Effector memory CD4-positive, alpha-beta T cell (primary cell): ENCODE results near the gene ABHD6.

Source experiments
- DNase-seq, 3 donors: peaks; one replicate each; pipeline ENCODE4 v3.0.0-alpha.2; 2020
- H3K27ac ChIP-seq: 2 replicates; pipeline ENCODE4 v1.7.0; 2013; ENCODE audit warnings: mild to moderate bottlenecking, low read length, moderate library complexity; ENCODE audit not compliant: insufficient read depth, poor library complexity, severe bottlenecking
- H3K27me3 ChIP-seq: replicated peaks from 2 replicates; pipeline ENCODE4 v1.7.0; 2013; ENCODE audit warnings: mild to moderate bottlenecking, low read length; ENCODE audit not compliant: insufficient read depth, control insufficient read depth, poor library complexity, severe bottlenecking
- H3K36me3 ChIP-seq: 2 replicates; pipeline ENCODE4 v1.7.0; 2013; ENCODE audit warnings: mild to moderate bottlenecking, low read length, moderate library complexity; ENCODE audit not compliant: control insufficient read depth, insufficient read depth
- H3K4me1 ChIP-seq: 2 replicates; pipeline ENCODE4 v1.7.0; 2013; ENCODE audit warnings: low read length, mild to moderate bottlenecking; ENCODE audit not compliant: control insufficient read depth, insufficient read depth, poor library complexity, severe bottlenecking
- H3K4me3 ChIP-seq: 2 replicates; pipeline ENCODE4 v1.7.0; 2013; ENCODE audit warnings: low read length, low read depth, mild to moderate bottlenecking; ENCODE audit not compliant: insufficient read depth, poor library complexity, severe bottlenecking
- H3K9me3 ChIP-seq: 2 replicates; pipeline ENCODE4 v1.7.0; 2013; ENCODE audit warnings: mild to moderate bottlenecking, low read length, moderate library complexity; ENCODE audit not compliant: control insufficient read depth

The ABHD6 gene

DNA sequence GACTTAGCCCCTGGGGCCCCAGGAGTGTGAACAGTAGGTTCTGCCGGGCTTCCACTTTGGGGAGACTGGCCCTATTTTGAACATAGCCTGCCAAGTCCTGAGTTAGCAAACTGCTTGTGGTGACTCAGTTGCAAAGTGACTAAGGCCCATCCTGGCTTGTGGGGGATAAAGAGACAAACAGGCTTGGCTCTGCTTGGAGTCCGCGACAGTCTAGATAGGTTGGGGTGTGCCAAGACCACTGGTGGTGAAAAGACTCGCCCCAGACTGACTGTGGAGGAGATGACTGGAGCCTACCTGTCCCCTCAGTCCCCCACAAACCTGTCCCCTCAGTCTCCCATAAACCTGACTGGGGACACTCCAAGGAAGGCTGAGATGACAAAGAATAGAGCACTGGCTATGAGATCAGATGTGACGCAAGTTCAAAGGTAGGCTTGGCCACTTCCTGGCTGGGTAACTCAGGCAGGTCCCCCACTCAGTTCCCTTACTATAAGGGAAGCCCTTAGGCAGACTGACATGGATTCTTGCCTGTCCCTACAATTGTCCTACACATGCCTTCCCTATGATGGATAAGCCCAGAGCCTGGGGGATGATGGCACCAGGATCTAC is 31.1 kb upstream of the ABHD6 start:
- no peak overlapping the region for H3K27ac ChIP-seq

DNA sequence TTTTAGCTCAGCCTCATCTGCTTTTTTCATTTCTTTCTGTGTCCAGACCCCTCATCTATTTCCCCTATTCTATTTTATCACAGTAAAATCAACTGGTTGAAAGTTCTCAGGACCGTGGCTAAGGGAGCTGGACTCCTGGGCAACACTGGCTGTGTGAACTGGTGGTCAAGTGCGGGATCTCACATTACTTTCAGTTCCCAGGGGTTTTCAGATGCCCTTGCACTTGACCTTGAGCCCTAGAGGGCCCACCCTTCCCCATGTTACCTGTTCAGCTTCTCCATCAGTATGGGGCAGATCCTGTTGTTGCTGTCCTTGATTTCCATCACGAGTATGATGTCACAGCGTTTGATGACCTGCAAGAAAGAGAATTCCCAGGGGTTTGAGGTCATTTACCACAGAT is 29.6 kb upstream of the ABHD6 start:
- no peak overlapping the region for H3K27ac ChIP-seq
- H3K36me3 ChIP-seq = no peaks in the 10 kb centered on the region
- H3K9me3 ChIP-seq = no peaks in the 10 kb centered on the region
- no peaks in the 10 kb centered on the region for H3K4me1 ChIP-seq
- no peak for DNase-seq
- no peak overlapping the region for H3K4me3 ChIP-seq
- H3K27me3 ChIP-seq = no peaks in the 10 kb centered on the region

More for the DNA sequence above, 31.1 kb upstream of the ABHD6 start:
- peaks cover 4% of the 10 kb centered on the region for H3K9me3 ChIP-seq
- H3K4me3 ChIP-seq = no peak overlapping the region
- no peaks in the 10 kb centered on the region for H3K4me1 ChIP-seq
- H3K27me3 ChIP-seq = no peaks in the 10 kb centered on the region
- no peaks in the 10 kb centered on the region for H3K36me3 ChIP-seq
- no peak for DNase-seq

DNA sequence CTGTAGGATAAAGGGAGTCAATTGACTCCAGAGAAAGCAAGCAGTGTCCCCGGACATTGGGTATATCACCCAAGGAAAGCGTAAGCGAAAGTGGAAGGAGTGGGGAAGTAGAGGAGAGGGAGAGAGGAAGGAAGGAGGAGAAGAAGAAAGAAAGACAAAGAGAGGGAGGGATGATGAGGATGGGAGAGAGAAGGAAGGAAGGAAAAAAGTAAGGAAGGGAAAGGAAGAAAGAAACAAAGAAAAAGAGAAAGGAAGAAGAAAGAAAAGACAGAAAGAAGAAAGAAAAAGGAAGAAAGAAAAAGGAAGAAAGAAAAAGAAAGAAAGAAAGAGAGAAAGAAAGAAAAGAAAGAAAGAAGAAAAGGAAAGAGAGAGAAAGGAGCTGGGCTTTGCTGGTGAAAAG is 27.7 kb upstream of the ABHD6 start:
- H3K36me3 ChIP-seq = no peaks in the 10 kb centered on the region
- no peaks in the 10 kb centered on the region for H3K27me3 ChIP-seq
- no peaks in the 10 kb centered on the region for H3K4me1 ChIP-seq
- no peak overlapping the region for H3K27ac ChIP-seq
- no peak for DNase-seq
- no peaks in the 10 kb centered on the region for H3K9me3 ChIP-seq
- no peak overlapping the region for H3K4me3 ChIP-seq

DNA sequence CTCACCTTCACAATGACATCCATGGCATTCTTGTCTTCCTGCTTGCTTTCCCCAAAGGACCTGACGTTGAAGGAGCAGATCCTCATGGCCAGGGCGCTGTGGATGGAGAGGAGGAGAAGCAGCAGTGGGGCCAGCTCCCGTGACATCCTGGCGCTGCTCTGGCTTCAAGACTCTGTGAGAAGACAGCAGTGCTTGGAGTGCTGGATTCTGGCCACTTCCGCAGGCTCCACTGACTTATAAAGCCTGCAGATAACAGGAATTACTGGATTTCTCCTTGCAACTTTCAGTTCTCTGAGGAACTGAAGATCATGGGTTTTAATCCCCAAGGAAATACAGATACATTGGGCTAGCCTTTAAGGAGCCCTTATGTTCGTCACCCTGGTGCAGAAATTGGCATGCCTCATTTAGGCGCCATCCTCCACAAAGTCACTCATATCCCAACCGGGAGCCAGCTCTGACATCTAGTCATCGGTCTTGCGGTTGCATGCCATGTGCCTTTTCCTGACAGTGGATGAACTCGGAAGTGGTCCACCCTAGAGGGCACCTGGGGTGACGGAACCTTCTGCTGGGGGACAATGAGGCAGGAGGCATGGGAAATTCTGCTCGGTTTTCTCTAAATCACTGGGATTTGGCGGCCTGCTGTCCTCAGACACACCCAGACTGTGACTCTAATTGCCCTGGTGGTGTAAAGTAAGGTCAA is 26.7 kb upstream of the ABHD6 start, which contains the start of gene DNASE1L3:
DNASE1L3 (minus strand) TSS at position 212 of the 700 bp plus-strand sequence; CDS start at position 146, 66 bp downstream.
- no peak within 1 kb of the TSS for H3K4me3 ChIP-seq
- H3K9me3 ChIP-seq = no peaks in the 10 kb centered on the region

DNA sequence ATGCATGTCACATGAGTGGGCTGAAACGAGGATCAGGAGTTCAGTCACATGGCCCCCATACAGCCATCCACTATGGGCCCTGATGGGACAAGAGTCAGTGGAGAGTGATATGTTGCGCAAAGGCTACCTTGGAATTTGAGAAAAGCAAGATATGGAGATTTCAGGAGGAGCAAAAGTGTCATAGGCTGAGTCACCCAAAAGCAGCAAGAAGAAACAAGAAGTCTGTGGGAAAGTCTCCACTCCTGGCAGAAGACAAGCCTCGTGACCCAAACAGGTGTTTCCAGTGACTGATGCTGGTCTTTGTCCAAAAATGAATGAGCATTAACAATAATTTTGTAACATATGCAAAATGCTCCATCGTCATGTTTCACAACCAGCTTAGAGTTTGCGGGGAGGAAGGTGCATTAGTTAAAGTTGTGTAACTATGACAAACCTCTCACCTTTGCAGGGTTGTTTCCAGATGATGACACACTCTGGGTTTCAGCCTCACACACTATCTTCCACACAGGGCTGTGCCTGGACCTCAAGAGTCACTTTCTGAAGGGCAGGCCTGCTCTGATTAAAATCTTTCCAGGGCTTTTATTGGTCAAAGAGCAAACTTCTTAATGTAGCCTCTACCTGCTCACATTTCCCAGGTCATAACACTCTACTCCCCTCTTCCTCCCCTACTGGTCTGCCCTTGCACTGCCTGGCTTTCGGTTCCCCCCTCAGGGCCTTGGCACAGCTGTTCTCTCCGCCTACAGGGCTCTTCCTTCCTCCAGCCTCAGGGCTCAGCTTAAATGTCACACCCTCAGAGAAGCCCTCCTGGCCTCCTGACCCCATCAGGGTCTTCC is 22.9 kb upstream of the ABHD6 start:
- H3K27me3 ChIP-seq = no peaks in the 10 kb centered on the region
- no peaks in the 10 kb centered on the region for H3K9me3 ChIP-seq
- no peak for DNase-seq
- H3K36me3 ChIP-seq = no peaks in the 10 kb centered on the region
- no peak overlapping the region for H3K4me3 ChIP-seq
- H3K4me1 ChIP-seq = no peaks in the 10 kb centered on the region
- H3K27ac ChIP-seq = no peak overlapping the region

More for the DNA sequence above, 26.7 kb upstream of the ABHD6 start, which contains the start of gene DNASE1L3:
- DNase-seq = no peak
- Histone ChIP-seq H3K36me3 (no peaks in the 10 kb centered on the region), H3K4me1 (no peaks in the 10 kb centered on the region), H3K27ac (no peak within 1 kb of the TSS), H3K27me3 (no peaks in the 10 kb centered on the region)

DNA sequence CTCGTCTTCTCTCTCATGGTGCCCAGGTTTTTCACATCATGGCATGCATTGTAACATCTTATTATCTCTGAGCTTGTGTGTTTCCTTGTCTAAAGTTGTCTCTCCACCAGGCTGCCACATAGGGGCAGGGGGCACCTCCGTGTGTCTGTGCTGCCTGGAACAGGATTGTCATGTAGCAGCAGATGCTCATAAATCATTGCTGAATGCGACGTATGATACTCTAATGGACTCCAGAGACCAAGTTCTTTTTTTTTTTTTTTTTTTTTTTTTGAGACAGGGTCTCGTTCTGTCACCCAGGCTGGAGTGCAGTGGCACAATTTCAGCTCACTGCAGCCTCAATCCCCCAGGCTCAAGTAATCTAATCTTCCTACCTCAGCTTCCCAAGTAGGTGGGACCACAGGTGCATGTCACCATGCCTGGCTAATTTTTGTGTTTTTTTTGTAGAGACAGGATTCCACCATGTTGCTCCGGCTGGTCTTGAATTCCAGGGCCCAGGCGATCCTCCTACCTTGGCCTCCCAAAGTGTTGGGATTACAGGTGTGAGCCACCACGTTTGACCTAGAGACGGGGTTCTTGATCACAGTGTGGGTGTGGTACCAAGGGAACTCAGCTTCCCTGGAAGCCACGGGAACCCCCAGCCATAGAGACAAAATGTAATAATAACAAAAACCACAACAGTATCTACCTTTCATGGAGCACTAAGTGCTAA is 22.1 kb upstream of the ABHD6 start:
- H3K27ac ChIP-seq = no peak overlapping the region
- H3K4me1 ChIP-seq = no peaks in the 10 kb centered on the region
- no peaks in the 10 kb centered on the region for H3K9me3 ChIP-seq
- no peak for DNase-seq
- no peak overlapping the region for H3K4me3 ChIP-seq
- no peaks in the 10 kb centered on the region for H3K36me3 ChIP-seq
- H3K27me3 ChIP-seq = no peaks in the 10 kb centered on the region

DNA sequence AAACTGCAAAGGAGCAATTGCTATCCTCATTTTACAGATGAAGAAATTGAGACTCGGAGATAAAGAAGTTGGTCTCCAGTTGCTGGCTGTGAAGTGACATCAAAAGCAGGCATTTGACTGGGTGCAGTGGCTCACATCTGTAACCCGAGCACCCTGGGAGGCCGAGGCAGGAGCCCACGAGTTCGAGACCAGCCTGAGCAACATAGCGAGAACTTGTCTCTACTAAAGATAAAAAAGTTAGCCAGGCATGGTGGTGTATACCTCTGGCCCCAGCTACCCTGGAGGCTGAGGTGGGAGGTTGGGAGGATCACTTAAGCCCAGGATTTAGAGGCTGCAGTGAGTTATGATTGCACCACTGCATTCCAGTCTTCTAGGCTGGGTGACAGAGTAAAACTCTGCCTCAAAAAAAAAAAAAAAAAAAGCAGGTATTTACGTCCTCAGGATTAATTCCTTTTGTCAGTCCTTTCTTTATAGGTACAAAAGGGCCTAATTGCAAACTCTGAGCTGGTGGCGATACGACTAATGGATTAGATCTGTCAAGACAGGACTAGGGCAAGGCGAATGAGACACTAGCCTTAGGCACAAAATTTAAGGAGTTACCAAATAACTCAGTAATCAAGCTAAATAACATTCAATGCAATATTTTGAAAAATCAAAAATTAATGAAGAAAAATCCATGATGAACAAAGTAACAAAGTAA is 20.9 kb upstream of the ABHD6 start:
- no peak overlapping the region for H3K27ac ChIP-seq
- H3K4me3 ChIP-seq = no peak overlapping the region
- no peaks in the 10 kb centered on the region for H3K4me1 ChIP-seq
- no peaks in the 10 kb centered on the region for H3K9me3 ChIP-seq
- H3K27me3 ChIP-seq = no peaks in the 10 kb centered on the region
- H3K36me3 ChIP-seq = no peaks in the 10 kb centered on the region
- DNase-seq = no peak

DNA sequence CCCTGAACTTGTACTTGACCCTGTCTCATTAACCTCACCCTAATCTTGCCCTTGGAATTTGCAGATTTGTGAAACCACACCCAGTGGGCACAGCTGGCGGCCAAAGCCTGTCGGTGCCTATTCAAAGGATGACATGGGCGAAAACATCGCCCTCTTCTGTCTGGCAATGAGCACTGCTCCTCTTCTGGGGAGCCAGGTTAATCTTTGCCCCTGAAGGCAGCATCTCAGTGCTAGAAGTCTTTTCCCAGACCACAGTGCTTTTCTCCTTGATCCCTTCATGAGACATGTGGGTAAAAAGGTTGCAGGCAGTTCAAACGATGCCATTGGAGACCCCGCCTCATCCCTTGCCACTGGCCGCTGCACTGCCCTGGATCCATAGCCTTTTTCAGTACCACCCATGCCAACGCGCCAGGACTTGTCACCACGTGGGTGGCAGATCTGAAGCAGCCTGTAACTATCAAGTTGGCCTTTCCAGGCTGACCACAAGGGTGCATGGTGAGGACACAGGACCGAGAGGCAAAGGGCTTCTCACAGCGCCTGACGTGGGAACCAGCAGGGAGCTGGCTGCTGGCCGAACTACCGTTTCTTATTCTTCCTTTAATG is 20.3 kb upstream of the ABHD6 start:
- Histone ChIP-seq H3K9me3 (no peaks in the 10 kb centered on the region), H3K4me1 (no peaks in the 10 kb centered on the region), H3K36me3 (no peaks in the 10 kb centered on the region), H3K27ac (no peak overlapping the region), H3K27me3 (no peaks in the 10 kb centered on the region), H3K4me3 (no peak overlapping the region)
- DNase-seq = peak; percentile 13 to 38 (median 27)

DNA sequence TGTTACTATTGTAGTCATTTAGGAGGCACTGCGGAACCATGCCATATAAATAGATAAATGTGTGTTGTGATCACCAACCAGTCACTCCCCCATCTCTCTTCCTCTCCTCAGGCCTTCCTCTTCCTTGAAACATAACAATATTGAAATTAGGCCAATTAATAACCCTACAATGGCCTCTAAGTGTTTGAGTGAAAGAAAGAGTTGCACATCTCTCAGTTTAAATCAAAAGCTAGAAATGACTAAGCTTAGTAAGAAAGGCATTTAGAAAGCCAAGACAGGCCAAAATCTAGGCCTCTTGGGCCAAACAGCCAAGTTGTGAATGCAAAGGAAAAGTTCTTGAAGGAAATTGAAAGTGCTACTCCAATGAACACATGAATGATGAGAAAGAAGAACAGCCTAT is 18.7 kb upstream of the ABHD6 start:
- H3K4me3 ChIP-seq = no peak overlapping the region
- H3K9me3 ChIP-seq = no peaks in the 10 kb centered on the region
- DNase-seq = no peak
- H3K4me1 ChIP-seq = no peaks in the 10 kb centered on the region
- H3K27me3 ChIP-seq = no peaks in the 10 kb centered on the region
- no peaks in the 10 kb centered on the region for H3K36me3 ChIP-seq
- H3K27ac ChIP-seq = no peak overlapping the region
